ENCODE measurements around the gene S100A16. TPM values are rescaled to one million over a fixed set of nuclear protein-coding genes. Genes with fewer than 3 reads are reported as not detected.

The S100A16 gene
- total and polyA plus RNA-seq, 12 donors, result 28.8 to 176 (median 43.5) TPM

GRCh38 chr1:153572569-153573015 lies 40.3 kb downstream of the S100A16 start:
- intact Hi-C loops (cut with DNase I), result loop anchor here in 9 of 10 donors (1.0 to 10.0 kb wide), 11 partner anchors 35 to 220 kb away; partner anchors contain the start of genes S100A14 (in 4 of the 9), ILF2 (in 1 of the 9), NPR1 (in 1 of the 9) and SNAPIN (in 1 of the 9)
- DNase-seq (peak; percentile 77 to 83), ATAC-seq (peak; percentile 87 to 92 (median 91))
- no peaks in the 10 kb centered on the region for H3K9me3 ChIP-seq
- no peak overlapping the region for H3K4me3 ChIP-seq
- no peaks in the 10 kb centered on the region for H3K27me3 ChIP-seq
- WGBS, 2 donors, result 15% methylated on average over 3 of the region's 3 CpGs
- peak; percentile 67 to 93 (median 80) for TF ChIP-seq CTCF (IDR thresholded peaks at IDR 0.05)
- H3K27ac ChIP-seq, result peak overlapping the region in 7 of 10 donors; percentile 18 to 78 (median 45)
- H3K4me1 ChIP-seq, result peaks cover 5 to 35% (median 19%) of the 10 kb centered on the region in 9 donors
- no peaks in the 10 kb centered on the region for H3K36me3 ChIP-seq

- no peak for TF ChIP-seq CTCF (IDR thresholded peaks at IDR 0.05)
- DNase-seq (no peak), ATAC-seq (no peak)
- Histone ChIP-seq H3K27ac (peak overlapping the region in 3 of 10 donors; percentile 50 to 78 (median 55)), H3K4me3 (no peak overlapping the region), H3K9me3 (no peaks in the 10 kb centered on the region), H3K36me3 (no peaks in the 10 kb centered on the region), H3K4me1 (peaks cover 14 to 44% (median 28%) of the 10 kb centered on the region in 9 donors), H3K27me3 (no peaks in the 10 kb centered on the region)
- intact Hi-C loops (cut with DNase I), result loop anchor here in 9 of 10 donors (1.0 to 10.0 kb wide), 11 partner anchors 36 to 219 kb away; partner anchors contain the start of genes S100A14 (in 4 of the 9), ILF2 (in 1 of the 9), NPR1 (in 1 of the 9) and SNAPIN (in 1 of the 9)
- 66 to 76% methylated on average over 7 of the region's 7 CpGs for WGBS, 2 donors
Observed at GRCh38 chr1:153571706-153572105, 41.2 kb downstream of the S100A16 start.

GRCh38 chr1:153570874-153571273 lies 42.1 kb downstream of the S100A16 start:
- no peak for ATAC-seq
- Histone ChIP-seq H3K27ac (no peak overlapping the region), H3K27me3 (no peaks in the 10 kb centered on the region), H3K4me1 (peaks cover 21 to 52% (median 34%) of the 10 kb centered on the region in 9 donors), H3K9me3 (no peaks in the 10 kb centered on the region), H3K36me3 (no peaks in the 10 kb centered on the region), H3K4me3 (no peak overlapping the region)
- no peak for TF ChIP-seq CTCF (IDR thresholded peaks at IDR 0.05)
- DNase-seq, result no peak
- intact Hi-C loops (cut with DNase I), result loop anchor here in 8 of 10 donors (5.0 to 10.0 kb wide), 8 partner anchors 36 to 219 kb away; partner anchors contain the start of genes S100A14 (in 3 of the 8), ILF2 (in 1 of the 8), NPR1 (in 1 of the 8) and SNAPIN (in 1 of the 8)
- 93 to 95% methylated on average over 5 of the region's 5 CpGs for WGBS, 2 donors

- Histone ChIP-seq H3K4me1 (peaks cover 26 to 63% (median 41%) of the 10 kb centered on the region in 9 donors), H3K36me3 (no peaks in the 10 kb centered on the region), H3K4me3 (no peak overlapping the region), H3K27me3 (no peaks in the 10 kb centered on the region), H3K27ac (no peak overlapping the region), H3K9me3 (no peaks in the 10 kb centered on the region)
- no peak for TF ChIP-seq CTCF (IDR thresholded peaks at IDR 0.05)
- WGBS, 2 donors, result 85 to 88% methylated on average over 8 of the region's 8 CpGs
- intact Hi-C loops (cut with DNase I), result loop anchor here in 7 of 10 donors (2.0 to 10.0 kb wide), 8 partner anchors 37 to 217 kb away; partner anchors contain the start of gene S100A9 (in 3 of the 7)
- DNase-seq (no peak), ATAC-seq (no peak)
Observed at GRCh38 chr1:153569465-153569864, 43.5 kb downstream of the S100A16 start.
